HK-2 (cell line): ENCODE data around the gene FOXR1.
"Not testable (repeated sequence)": the region's sequence is repeated elsewhere in the genome, so short reads cannot be mapped to it uniquely, and the experiment has no call there.

ENCODE experiments used
- DNase-seq: peaks from one replicate; pipeline ENCODE4 v3.0.0-alpha.2; 2018; ENCODE audit not compliant: unreplicated experiment

FOXR1 gene

GRCh38 chr11:118947091-118947490 lies 24.5 kb upstream of the FOXR1 start:
- no peak for DNase-seq

GRCh38 chr11:118948000-118948399 lies 23.6 kb upstream of the FOXR1 start:
- DNase-seq: no peak

- no peak for DNase-seq
Observed at GRCh38 chr11:118953265-118953664, 18.3 kb upstream of the FOXR1 start.

GRCh38 chr11:118953976-118954375 lies 17.6 kb upstream of the FOXR1 start:
- DNase-seq: not testable (repeated sequence)

GRCh38 chr11:118956094-118956846 lies 15.3 kb upstream of the FOXR1 start, which contains the start of gene UPK2:
Gene UPK2 (plus strand): TSS chr11:118956298. CDS start chr11:118956351, 53 bp downstream.
- DNase-seq: peak; percentile 79

- DNase-seq: no peak
Observed at GRCh38 chr11:118956847-118957469, 14.6 kb upstream of the FOXR1 start.

GRCh38 chr11:118957549-118957948 lies 14.0 kb upstream of the FOXR1 start:
- DNase-seq: no peak

- DNase-seq: no peak
Observed at GRCh38 chr11:118957968-118958367, 13.6 kb upstream of the FOXR1 start.

GRCh38 chr11:118958577-118958976 lies 13.0 kb upstream of the FOXR1 start:
- no peak for DNase-seq

GRCh38 chr11:118961189-118961588 lies 10.4 kb upstream of the FOXR1 start:
- no peak for DNase-seq

GRCh38 chr11:118961591-118961990 lies 10.0 kb upstream of the FOXR1 start:
- no peak for DNase-seq

- DNase-seq: not testable (repeated sequence)
Observed at GRCh38 chr11:118969508-118969907, 2.1 kb upstream of the FOXR1 start.

- no peak for DNase-seq
Observed at GRCh38 chr11:118973985-118974384, 2.4 kb downstream of the FOXR1 start.

- no peak for DNase-seq
Observed at GRCh38 chr11:118975771-118976709, 4.5 kb downstream of the FOXR1 start.

GRCh38 chr11:118979434-118979833 lies 7.9 kb downstream of the FOXR1 start:
- no peak for DNase-seq

GRCh38 chr11:118980191-118980881 lies 8.8 kb downstream of the FOXR1 start:
- no peak for DNase-seq

GRCh38 chr11:118984337-118984736 lies 12.8 kb downstream of the FOXR1 start:
- DNase-seq: not testable (repeated sequence)

GRCh38 chr11:118984825-118985224 lies 13.3 kb downstream of the FOXR1 start:
- DNase-seq: no peak

- DNase-seq: no peak
Observed at GRCh38 chr11:118988280-118988679, 16.7 kb downstream of the FOXR1 start.

GRCh38 chr11:118991486-118992038 lies 20.0 kb downstream of the FOXR1 start:
- not testable (repeated sequence) for DNase-seq

- no peak for DNase-seq
Observed at GRCh38 chr11:118996926-118997626, 25.5 kb downstream of the FOXR1 start.
